ENCODE data around the gene KNSTRN. TPM values are rescaled to one million over a fixed set of nuclear protein-coding genes. Genes with fewer than 3 reads are reported as not detected.

The KNSTRN gene
- total RNA-seq, 1 donor from 2014 or later: 18.1 TPM

DNA sequence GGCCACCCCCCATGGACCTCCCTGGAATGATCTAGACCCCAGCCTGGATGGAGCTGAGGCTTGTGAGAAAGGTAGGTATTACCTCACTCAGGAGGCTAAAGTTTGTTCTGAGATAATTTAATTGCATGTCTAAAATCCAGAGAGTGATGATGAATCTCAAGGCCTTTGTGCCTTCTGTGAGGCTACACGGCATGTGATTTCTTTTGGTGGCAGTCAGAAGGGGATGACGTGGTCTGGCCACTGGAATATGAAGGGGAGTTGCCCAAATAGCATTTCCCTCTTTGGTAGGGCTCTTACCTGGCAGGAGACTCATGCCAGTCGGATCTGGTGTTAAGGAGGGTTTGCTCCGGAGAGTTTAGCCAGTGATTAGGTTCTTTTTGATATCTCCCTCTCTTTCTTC is 60.7 kb downstream of the KNSTRN start:
- Histone ChIP-seq H3K4me3 (no peak overlapping the region), H3K27me3 (no peaks in the 10 kb centered on the region), H3K4me1 (peaks cover 43% of the 10 kb centered on the region), H3K36me3 (no peaks in the 10 kb centered on the region), H3K27ac (peak overlapping the region; percentile 36), H3K9me3 (no peaks in the 10 kb centered on the region)
- intact Hi-C loops (cut with DNase I): no loop called here
- DNase-seq (no peak), ATAC-seq (no peak)
- TF ChIP-seq, protein P1, sequence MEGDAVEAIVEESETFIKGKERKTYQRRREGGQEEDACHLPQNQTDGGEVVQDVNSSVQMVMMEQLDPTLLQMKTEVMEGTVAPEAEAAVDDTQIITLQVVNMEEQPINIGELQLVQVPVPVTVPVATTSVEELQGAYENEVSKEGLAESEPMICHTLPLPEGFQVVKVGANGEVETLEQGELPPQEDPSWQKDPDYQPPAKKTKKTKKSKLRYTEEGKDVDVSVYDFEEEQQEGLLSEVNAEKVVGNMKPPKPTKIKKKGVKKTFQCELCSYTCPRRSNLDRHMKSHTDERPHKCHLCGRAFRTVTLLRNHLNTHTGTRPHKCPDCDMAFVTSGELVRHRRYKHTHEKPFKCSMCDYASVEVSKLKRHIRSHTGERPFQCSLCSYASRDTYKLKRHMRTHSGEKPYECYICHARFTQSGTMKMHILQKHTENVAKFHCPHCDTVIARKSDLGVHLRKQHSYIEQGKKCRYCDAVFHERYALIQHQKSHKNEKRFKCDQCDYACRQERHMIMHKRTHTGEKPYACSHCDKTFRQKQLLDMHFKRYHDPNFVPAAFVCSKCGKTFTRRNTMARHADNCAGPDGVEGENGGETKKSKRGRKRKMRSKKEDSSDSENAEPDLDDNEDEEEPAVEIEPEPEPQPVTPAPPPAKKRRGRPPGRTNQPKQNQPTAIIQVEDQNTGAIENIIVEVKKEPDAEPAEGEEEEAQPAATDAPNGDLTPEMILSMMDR (IDR thresholded peaks at IDR 0.05): no peak

DNA sequence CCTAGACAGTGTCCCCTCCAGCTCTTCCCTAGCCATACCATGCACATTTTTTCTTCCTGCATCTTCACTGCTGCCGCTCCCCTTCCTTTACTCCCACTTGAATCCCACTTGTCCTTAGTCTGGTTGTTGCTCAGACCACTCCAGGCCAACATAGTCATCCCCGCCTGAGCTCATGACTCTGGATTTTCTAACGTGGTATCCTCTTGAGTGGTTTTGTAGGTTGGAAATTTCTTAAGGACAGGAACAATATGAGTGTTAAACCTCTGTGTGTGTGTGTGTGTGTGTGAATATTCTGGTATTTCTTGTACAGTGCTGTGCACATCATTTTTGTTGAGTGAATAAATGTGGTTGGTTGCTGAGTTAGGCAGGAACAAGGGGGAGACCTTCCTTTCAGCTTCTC is 61.3 kb downstream of the KNSTRN start:
- H3K4me3 ChIP-seq: no peak overlapping the region
- intact Hi-C loops (cut with DNase I): no loop called here
- peaks cover 43% of the 10 kb centered on the region for H3K4me1 ChIP-seq
- no peaks in the 10 kb centered on the region for H3K9me3 ChIP-seq
- H3K27ac ChIP-seq: peak overlapping the region; percentile 36
- H3K36me3 ChIP-seq: no peaks in the 10 kb centered on the region
- TF ChIP-seq, protein P1 (IDR thresholded peaks at IDR 0.05): no peak
- DNase-seq (no peak), ATAC-seq (no peak)
- no peaks in the 10 kb centered on the region for H3K27me3 ChIP-seq

Other genes starting within 250 kb of the KNSTRN start
- 1.8 TPM for gene BUB1B, start 221.7 kb upstream of the KNSTRN start, total RNA-seq
- gene PAK6, start 143.7 kb upstream of the KNSTRN start, total RNA-seq: 5.7 TPM
- gene ANKRD63, start 99.7 kb upstream of the KNSTRN start, total RNA-seq: not detected
- gene PLCB2, start 74.8 kb upstream of the KNSTRN start, total RNA-seq: 61.2 TPM
- gene INAFM2, start 59.0 kb upstream of the KNSTRN start, total RNA-seq: 39.5 TPM
- gene CCDC9B, start 41.8 kb upstream of the KNSTRN start, total RNA-seq: 72.5 TPM
- gene PHGR1, start 31.7 kb upstream of the KNSTRN start, total RNA-seq: not detected
- gene DISP2, start 24.5 kb upstream of the KNSTRN start, total RNA-seq: 6.5 TPM
- gene IVD, start 23.1 kb downstream of the KNSTRN start, total RNA-seq: 115 TPM
- 29.8 TPM for gene BAHD1, start 58.2 kb downstream of the KNSTRN start, total RNA-seq
- gene CHST14, start 88.3 kb downstream of the KNSTRN start, total RNA-seq: 14.1 TPM
- gene CCDC32, start 182.3 kb downstream of the KNSTRN start, total RNA-seq: 20.7 TPM
- gene RPUSD2, start 186.6 kb downstream of the KNSTRN start, total RNA-seq: 6.4 TPM
- 0.61 TPM for gene KNL1, start 211.5 kb downstream of the KNSTRN start, total RNA-seq